ENCODE results near the gene PRPF39. TPM values are rescaled to one million over a fixed set of nuclear protein-coding genes. Genes with fewer than 3 reads are reported as not detected.

PRPF39 gene
- total and polyA plus RNA-seq, 2 of the 13 experiments (the other 11 are each of a cell fraction or from before 2014, with no cell fraction given): 44.2 to 65.0 TPM

DNA sequence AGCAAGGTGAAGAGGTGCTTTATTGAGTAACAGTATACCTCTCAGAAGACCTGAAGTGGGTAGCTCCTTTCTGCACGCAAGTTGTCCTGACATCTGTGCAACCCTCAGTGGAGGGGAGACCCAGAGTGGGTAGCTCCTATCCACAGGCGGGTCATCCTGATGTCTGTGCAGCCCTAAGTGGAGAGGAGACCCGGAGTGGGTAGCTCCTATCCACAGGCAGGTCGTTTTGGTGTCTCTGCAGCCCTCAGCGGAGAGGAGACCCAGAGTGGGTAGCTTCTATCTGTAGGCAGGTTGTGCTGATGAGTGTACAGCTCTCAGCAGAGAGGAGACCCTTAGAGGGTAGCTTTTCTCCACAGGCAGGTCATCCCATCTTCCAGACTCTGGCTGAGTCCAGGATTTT is 45.1 kb upstream of the PRPF39 start (continued):
- TF ChIP-seq MTA1 (CRISPR knock-in tag; IDR thresholded peaks at IDR 0.05; ENCODE audit: borderline replicate concordance): no peak

DNA sequence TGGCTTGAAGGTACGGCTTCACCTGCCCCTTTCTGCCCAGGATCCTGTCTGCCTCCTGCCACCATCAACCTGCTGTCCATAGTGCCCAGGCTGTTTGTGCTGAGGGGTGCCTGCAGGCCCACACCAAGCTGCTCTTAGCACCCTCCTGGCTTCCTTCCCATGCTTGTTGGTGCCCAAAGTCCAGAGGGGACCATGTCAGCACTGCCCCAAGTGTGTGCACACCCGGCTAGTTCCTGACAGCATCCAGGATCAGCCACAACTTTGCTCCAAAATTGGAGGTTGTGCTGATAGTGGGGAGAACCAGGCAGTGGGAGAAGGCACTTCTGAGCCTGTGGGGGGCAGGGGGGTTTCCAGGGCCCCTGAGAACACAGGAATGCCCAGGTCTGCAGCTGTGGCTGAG is 44.5 kb upstream of the PRPF39 start:
- in situ Hi-C loops (cut with HindIII; ENCODE audit: extremely low pct_ligation_motif_present, low pct_unique_long_range_greater_than_20kb) (no loop called here), intact Hi-C loops (cut with micrococcal nuclease; ENCODE audit: unreplicated experiment) (no loop called here)
- H4K20me1 ChIP-seq (ENCODE audit: insufficient read depth, low read length): no peaks in the 10 kb centered on the region
- peaks cover 18% of the 10 kb centered on the region for H3K4me1 ChIP-seq (ENCODE audit: insufficient read depth, low read length)
- ChIA-PET CTCF (ENCODE audit: low intra/inter-chr PET ratio, low total read pairs) (no interaction called here), POLR2A (no interaction called here)
- H2AFZ ChIP-seq (ENCODE audit: low read length): no peak overlapping the region
- no peaks in the 10 kb centered on the region; a peak in 1 of 5 replicates for H3K27me3 ChIP-seq (ENCODE audit: control insufficient read depth in 1 of 2, insufficient read depth in 2 of 2, low read length in 2 of 2)
- no CpG with 5 or more reads among the region's 2 CpGs for WGBS (ENCODE audit: low lambda C conversion rate)
- H3K36me3 ChIP-seq (replicated peaks in 1 of 2; ENCODE audit: control insufficient read depth in 1 of 2, insufficient read depth in 2 of 2, low read length in 2 of 2): peaks cover 6 to 9% of the 10 kb centered on the region in 2 experiments; a peak in 4 of 5 replicates
- no peak for DNase-seq (ENCODE audit: low spot score)
- no TSS peak for BruUV-seq (replicated peaks)
- TF ChIP-seq NCOA1 (CRISPR knock-in tag; IDR thresholded peaks at IDR 0.05) (no peak), EP300 (IDR thresholded peaks at IDR 0.05; ENCODE audit: low read depth in 2 of 2, low read length in 2 of 2) (no peak), EP300 (CRISPR knock-in tag; IDR thresholded peaks at IDR 0.05; ENCODE audit: borderline replicate concordance) (no peak), ZNF792 (CRISPR knock-in tag; IDR thresholded peaks at IDR 0.05) (no peak), FOXK1 (CRISPR knock-in tag; IDR thresholded peaks at IDR 0.05; ENCODE audit: borderline replicate concordance, low read depth) (no peak)
- TF ChIP-seq, protein P1, sequence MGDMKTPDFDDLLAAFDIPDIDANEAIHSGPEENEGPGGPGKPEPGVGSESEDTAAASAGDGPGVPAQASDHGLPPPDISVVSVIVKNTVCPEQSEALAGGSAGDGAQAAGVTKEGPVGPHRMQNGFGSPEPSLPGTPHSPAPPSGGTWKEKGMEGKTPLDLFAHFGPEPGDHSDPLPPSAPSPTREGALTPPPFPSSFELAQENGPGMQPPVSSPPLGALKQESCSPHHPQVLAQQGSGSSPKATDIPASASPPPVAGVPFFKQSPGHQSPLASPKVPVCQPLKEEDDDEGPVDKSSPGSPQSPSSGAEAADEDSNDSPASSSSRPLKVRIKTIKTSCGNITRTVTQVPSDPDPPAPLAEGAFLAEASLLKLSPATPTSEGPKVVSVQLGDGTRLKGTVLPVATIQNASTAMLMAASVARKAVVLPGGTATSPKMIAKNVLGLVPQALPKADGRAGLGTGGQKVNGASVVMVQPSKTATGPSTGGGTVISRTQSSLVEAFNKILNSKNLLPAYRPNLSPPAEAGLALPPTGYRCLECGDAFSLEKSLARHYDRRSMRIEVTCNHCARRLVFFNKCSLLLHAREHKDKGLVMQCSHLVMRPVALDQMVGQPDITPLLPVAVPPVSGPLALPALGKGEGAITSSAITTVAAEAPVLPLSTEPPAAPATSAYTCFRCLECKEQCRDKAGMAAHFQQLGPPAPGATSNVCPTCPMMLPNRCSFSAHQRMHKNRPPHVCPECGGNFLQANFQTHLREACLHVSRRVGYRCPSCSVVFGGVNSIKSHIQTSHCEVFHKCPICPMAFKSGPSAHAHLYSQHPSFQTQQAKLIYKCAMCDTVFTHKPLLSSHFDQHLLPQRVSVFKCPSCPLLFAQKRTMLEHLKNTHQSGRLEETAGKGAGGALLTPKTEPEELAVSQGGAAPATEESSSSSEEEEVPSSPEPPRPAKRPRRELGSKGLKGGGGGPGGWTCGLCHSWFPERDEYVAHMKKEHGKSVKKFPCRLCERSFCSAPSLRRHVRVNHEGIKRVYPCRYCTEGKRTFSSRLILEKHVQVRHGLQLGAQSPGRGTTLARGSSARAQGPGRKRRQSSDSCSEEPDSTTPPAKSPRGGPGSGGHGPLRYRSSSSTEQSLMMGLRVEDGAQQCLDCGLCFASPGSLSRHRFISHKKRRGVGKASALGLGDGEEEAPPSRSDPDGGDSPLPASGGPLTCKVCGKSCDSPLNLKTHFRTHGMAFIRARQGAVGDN (CRISPR knock-in tag; IDR thresholded peaks at IDR 0.05): peak; percentile 21; the same call in 1 of the 2 replicates
- TF ChIP-seq, protein P2, sequence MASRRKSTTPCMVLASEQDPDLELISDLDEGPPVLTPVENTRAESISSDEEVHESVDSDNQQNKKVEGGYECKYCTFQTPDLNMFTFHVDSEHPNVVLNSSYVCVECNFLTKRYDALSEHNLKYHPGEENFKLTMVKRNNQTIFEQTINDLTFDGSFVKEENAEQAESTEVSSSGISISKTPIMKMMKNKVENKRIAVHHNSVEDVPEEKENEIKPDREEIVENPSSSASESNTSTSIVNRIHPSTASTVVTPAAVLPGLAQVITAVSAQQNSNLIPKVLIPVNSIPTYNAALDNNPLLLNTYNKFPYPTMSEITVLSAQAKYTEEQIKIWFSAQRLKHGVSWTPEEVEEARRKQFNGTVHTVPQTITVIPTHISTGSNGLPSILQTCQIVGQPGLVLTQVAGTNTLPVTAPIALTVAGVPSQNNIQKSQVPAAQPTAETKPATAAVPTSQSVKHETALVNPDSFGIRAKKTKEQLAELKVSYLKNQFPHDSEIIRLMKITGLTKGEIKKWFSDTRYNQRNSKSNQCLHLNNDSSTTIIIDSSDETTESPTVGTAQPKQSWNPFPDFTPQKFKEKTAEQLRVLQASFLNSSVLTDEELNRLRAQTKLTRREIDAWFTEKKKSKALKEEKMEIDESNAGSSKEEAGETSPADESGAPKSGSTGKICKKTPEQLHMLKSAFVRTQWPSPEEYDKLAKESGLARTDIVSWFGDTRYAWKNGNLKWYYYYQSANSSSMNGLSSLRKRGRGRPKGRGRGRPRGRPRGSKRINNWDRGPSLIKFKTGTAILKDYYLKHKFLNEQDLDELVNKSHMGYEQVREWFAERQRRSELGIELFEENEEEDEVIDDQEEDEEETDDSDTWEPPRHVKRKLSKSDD (CRISPR knock-in tag; IDR thresholded peaks at IDR 0.05; ENCODE audit: low read depth): no peak
- H3K4me2 ChIP-seq (ENCODE audit: low read depth, low read length): no peak overlapping the region
- no peak overlapping the region for H3K9ac ChIP-seq (ENCODE audit: insufficient read depth, low read depth, low read length)
- H3K27ac ChIP-seq (ENCODE audit: extremely low read length, insufficient read depth, low read length): no peak overlapping the region
- H3K4me3 ChIP-seq (replicated peaks in 1 of 3; ENCODE audit: insufficient read depth in 1 of 3, low read depth in 2 of 3, low read length in 3 of 3): no peak overlapping the region
- no peak for FAIRE-seq
- peaks cover 5% of the 10 kb centered on the region; the same call in 1 of the 2 replicates for H3K9me3 ChIP-seq (ENCODE audit: low read length)
- no peaks in the 10 kb centered on the region for H3K79me2 ChIP-seq (ENCODE audit: insufficient read depth, low read length)
- ATAC-seq: peak; percentile 79

Measured in HepG2 (cell line).